ENCODE measurements around the gene CAB39. TPM values are rescaled to one million over a fixed set of nuclear protein-coding genes. Genes with fewer than 3 reads are reported as not detected.

The CAB39 gene
- total RNA-seq, 1 donor from 2014 or later, result 92.2 TPM

DNA sequence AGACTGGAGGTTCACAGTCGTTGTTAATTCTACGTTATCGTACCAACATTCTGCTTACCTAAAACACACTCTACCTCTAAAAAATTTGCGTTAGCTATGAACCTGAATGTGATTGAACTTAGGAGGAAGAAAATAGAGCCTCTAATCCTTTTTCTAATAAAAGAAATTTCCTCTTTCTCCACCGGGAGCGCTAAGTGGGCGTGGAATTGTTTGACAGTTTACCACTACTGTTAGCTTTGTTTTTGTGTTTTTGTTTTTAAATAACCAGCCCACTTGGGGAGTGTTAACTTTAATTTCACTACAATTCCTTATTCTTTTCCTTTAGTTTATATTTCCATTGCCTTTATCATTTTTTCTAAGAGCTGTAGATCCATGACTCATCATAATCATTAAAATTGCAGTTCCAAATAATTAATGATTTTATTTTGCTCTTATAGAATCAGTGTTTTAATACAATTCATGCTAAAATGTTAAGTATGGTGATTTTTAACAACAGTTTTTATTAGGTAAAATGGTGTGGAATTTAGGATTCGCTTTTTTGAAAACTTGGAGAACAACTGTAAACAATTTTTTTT is 97.1 kb downstream of the CAB39 start:
- Histone ChIP-seq H3K36me3 (peaks cover 44% of the 10 kb centered on the region), H3K9me3 (replicated peaks) (no peaks in the 10 kb centered on the region), H3K27ac (replicated peaks) (no peak overlapping the region)

GRCh38 chr2:230811508-230811907 is 98.9 kb downstream of the CAB39 start:
- H3K9me3 ChIP-seq (replicated peaks), result no peaks in the 10 kb centered on the region
- TF ChIP-seq CTCF (IDR thresholded peaks at IDR 0.05; ENCODE audit: borderline replicate concordance), result no peak
- H3K4me1 ChIP-seq, result peaks cover 8% of the 10 kb centered on the region
- intact Hi-C loops (cut with micrococcal nuclease), result no loop called here
- H3K27ac ChIP-seq (replicated peaks), result no peak overlapping the region
- peaks cover 53% of the 10 kb centered on the region for H3K36me3 ChIP-seq
- no peak overlapping the region for H3K4me3 ChIP-seq
- no peaks in the 10 kb centered on the region for H3K27me3 ChIP-seq (ENCODE audit: low read depth)
- DNase-seq, result no peak

More for the DNA sequence above, 97.1 kb downstream of the CAB39 start:
- no peak for DNase-seq
- intact Hi-C loops (cut with micrococcal nuclease), result no loop called here
- TF ChIP-seq CTCF (IDR thresholded peaks at IDR 0.05; ENCODE audit: borderline replicate concordance), result no peak
- Histone ChIP-seq H3K27me3 (ENCODE audit: low read depth) (no peaks in the 10 kb centered on the region), H3K4me1 (peaks cover 16% of the 10 kb centered on the region), H3K4me3 (no peak overlapping the region)

DNA sequence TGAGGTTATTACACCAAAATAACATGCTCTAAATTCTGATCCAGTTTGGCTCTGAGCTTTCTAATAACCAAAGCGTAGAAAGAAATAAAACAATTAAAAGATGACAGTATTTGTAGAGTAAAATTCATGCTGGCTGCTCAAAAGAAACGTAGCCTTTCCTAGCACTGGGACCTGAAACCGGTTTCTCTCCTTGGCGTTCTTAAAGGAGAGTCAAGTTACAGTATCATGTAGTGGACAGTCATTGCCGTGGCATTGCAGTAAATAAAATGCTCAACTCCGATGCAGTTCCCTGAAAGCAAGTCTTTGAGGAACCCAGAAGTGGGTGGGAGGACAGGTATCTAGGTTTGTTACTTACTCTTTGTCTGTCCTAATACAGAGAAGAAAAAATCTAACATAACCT is 99.4 kb downstream of the CAB39 start:
- peaks cover 9% of the 10 kb centered on the region for H3K4me1 ChIP-seq
- no peak overlapping the region for H3K27ac ChIP-seq (replicated peaks)
- no peak overlapping the region for H3K4me3 ChIP-seq
- H3K27me3 ChIP-seq (ENCODE audit: low read depth), result no peaks in the 10 kb centered on the region
- TF ChIP-seq CTCF (IDR thresholded peaks at IDR 0.05; ENCODE audit: borderline replicate concordance), result no peak
- intact Hi-C loops (cut with micrococcal nuclease), result no loop called here
- DNase-seq, result no peak
- no peaks in the 10 kb centered on the region for H3K9me3 ChIP-seq (replicated peaks)
- H3K36me3 ChIP-seq, result peaks cover 54% of the 10 kb centered on the region

- intact Hi-C loops (cut with micrococcal nuclease), result no loop called here
Observed at GRCh38 chr2:230814616-230815015, 102.0 kb downstream of the CAB39 start.

DNA sequence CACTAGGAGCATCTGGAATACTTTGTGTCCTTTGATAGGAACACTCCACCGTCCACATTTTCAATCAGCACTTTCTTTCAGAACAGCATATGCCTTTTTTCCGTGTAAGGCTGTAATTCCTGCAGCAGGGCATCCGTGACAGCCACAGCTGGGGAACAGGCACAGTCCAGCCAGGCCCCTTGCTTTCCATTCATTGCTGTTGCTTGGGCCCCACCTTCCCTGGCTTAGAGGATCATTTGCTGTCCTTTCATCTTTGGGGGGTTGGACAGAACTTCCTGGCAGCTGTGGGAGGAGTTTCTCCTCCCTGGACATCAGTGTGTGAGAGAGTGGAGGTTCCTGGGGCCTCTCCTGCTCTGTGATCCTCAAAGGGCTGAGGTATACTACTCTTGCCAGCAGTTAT is 102.4 kb downstream of the CAB39 start:
- no peak overlapping the region for H3K4me3 ChIP-seq
- no peak for TF ChIP-seq CTCF (IDR thresholded peaks at IDR 0.05; ENCODE audit: borderline replicate concordance)
- H3K4me1 ChIP-seq, result peaks cover 9% of the 10 kb centered on the region
- peaks cover 70% of the 10 kb centered on the region for H3K36me3 ChIP-seq
- no peaks in the 10 kb centered on the region for H3K9me3 ChIP-seq (replicated peaks)
- intact Hi-C loops (cut with micrococcal nuclease), result no loop called here
- no peak for DNase-seq
- H3K27me3 ChIP-seq (ENCODE audit: low read depth), result no peaks in the 10 kb centered on the region
- H3K27ac ChIP-seq (replicated peaks), result no peak overlapping the region

More at GRCh38 chr2:230814616-230815015, 102.0 kb downstream of the CAB39 start:
- no peaks in the 10 kb centered on the region for H3K27me3 ChIP-seq (ENCODE audit: low read depth)
- peaks cover 68% of the 10 kb centered on the region for H3K36me3 ChIP-seq
- peak; percentile 29 for TF ChIP-seq CTCF (IDR thresholded peaks at IDR 0.05; ENCODE audit: borderline replicate concordance)
- H3K9me3 ChIP-seq (replicated peaks), result no peaks in the 10 kb centered on the region
- DNase-seq, result no peak
- H3K4me3 ChIP-seq, result no peak overlapping the region
- H3K4me1 ChIP-seq, result peaks cover 9% of the 10 kb centered on the region
- H3K27ac ChIP-seq (replicated peaks), result no peak overlapping the region

Measured in left ventricle myocardium inferior (tissue), 1 donor.